HepG2 (cell line): ENCODE measurements around the gene MBTD1. TPM values are rescaled to one million over a fixed set of nuclear protein-coding genes. Genes with fewer than 3 reads are reported as not detected.

Source experiments
- ATAC-seq: fragments of 200-7000 bp; cut with Tn5 transposase; 3 replicates; pipeline ENCODE4 v1.9.1; 2020; ENCODE audit warnings: mild to moderate bottlenecking, moderate library complexity
- BruUV-seq: library from RNA; stranded (reverse); fragments of 400-500 nt; replicated peaks from 2 replicates; lab custom pipeline; 2021; lab: Mats Ljungman, UMichigan
- CTCF ChIA-PET: fragments of 300-600 bp; formaldehyde crosslinking; extraction: SDS; loops from one replicate; lab custom pipeline; 2021; ENCODE audit warnings: low total read pairs, inconsistent platforms, low intra/inter-chr PET ratio; lab: Yijun Ruan, JAX
- POLR2A ChIA-PET: fragments of 350-600 bp; sonication (Branson Sonifier 250); formaldehyde crosslinking; loops from one replicate; lab custom pipeline; 2020; ENCODE audit warnings: antibody characterized with exemption, inconsistent platforms; lab: Yijun Ruan, JAX
- DNase-seq: peaks from one replicate; pipeline ENCODE4 v3.0.0-alpha.2; 2015; ENCODE audit warnings: low spot score
- FAIRE-seq: peaks from 3 replicates; lab custom pipeline; 2011; peaks lifted over from hg19 to GRCh38; lab: Jason Lieb, UNC
- H2AFZ ChIP-seq: one replicate; pipeline ENCODE4 v1.6.1; 2011; ENCODE audit warnings: low read length, inconsistent platforms
- H3K27ac ChIP-seq: fragments of 300-600 bp; 3 replicates; pipeline ENCODE4 v1.8.0; 2011; ENCODE audit warnings: mixed run types, mild to moderate bottlenecking, mixed read lengths, low read length, inconsistent platforms; ENCODE audit not compliant: insufficient read depth; ENCODE audit errors: extremely low read length
- H3K27me3 ChIP-seq, 2 experiments: fragments of 200-600 bp in 1 of 2; 2 replicates in 1 of 2; 3 replicates in 1 of 2; pipeline versions ENCODE4 v1.6.0 to v1.8.0; 2011; ENCODE audit warnings: low read length in 2 of 2, mild to moderate bottlenecking in 2 of 2, moderate library complexity in 2 of 2, inconsistent platforms in 1 of 2; ENCODE audit not compliant: insufficient read depth in 2 of 2, control insufficient read depth in 1 of 2
- H3K36me3 ChIP-seq, 2 experiments: fragments of 200-600 bp in 1 of 2; replicated peaks in 1 of 2; 2 replicates in 1 of 2; 3 replicates in 1 of 2; pipeline versions ENCODE4 v1.5.1 to v1.8.0; 2011; ENCODE audit warnings: low read length in 2 of 2, inconsistent platforms in 1 of 2; ENCODE audit not compliant: insufficient read depth in 2 of 2, control insufficient read depth in 1 of 2
- H3K4me1 ChIP-seq: 2 replicates; pipeline ENCODE4 v1.5.1; 2012; ENCODE audit warnings: low read length, inconsistent platforms; ENCODE audit not compliant: insufficient read depth
- H3K4me2 ChIP-seq: 2 replicates; pipeline ENCODE4 v1.6.0; 2011; ENCODE audit warnings: low read depth, low read length, inconsistent platforms
- H3K4me3 ChIP-seq, 3 experiments: fragments of 200-600 bp in 1 of 3; sonication (generic), shearing (Covaris generic) in 1 of 3; replicated peaks in 1 of 3; 2 replicates each; pipeline ENCODE4 v1.5.1; 2011 to 2016; ENCODE audit warnings: low read length in 3 of 3, inconsistent platforms in 2 of 3, low read depth in 2 of 3, mild to moderate bottlenecking in 2 of 3, control low read depth in 1 of 3, mixed read lengths in 1 of 3; ENCODE audit not compliant: insufficient read depth in 1 of 3
- H3K79me2 ChIP-seq: one replicate; pipeline ENCODE4 v1.6.1; 2011; ENCODE audit warnings: low read length, inconsistent platforms; ENCODE audit not compliant: insufficient read depth
- H3K9ac ChIP-seq: 2 replicates; pipeline ENCODE4 v1.6.0; 2011; ENCODE audit warnings: mild to moderate bottlenecking, low read depth, low read length, inconsistent platforms; ENCODE audit not compliant: insufficient read depth
- H3K9me3 ChIP-seq: 2 replicates; pipeline ENCODE4 v1.5.1; 2012; ENCODE audit warnings: mild to moderate bottlenecking, low read length
- H4K20me1 ChIP-seq: 2 replicates; pipeline ENCODE4 v1.6.0; 2011; ENCODE audit warnings: inconsistent platforms, mild to moderate bottlenecking, low read length, moderate library complexity; ENCODE audit not compliant: insufficient read depth
- ADNP ChIP-seq: sonication (generic); formaldehyde crosslinking; IDR thresholded peaks from 2 replicates; pipeline ENCODE4 v1.4.0; 2020; ENCODE audit warnings: missing genetic modification reagents
- ARID2 ChIP-seq: sonication (generic); formaldehyde crosslinking; IDR thresholded peaks from 2 replicates; pipeline ENCODE4 v1.8.1; 2022; ENCODE audit warnings: mild to moderate bottlenecking, missing genetic modification reagents, borderline replicate concordance
- CCAR2 ChIP-seq: fragments of 200-400 bp; formaldehyde crosslinking; optimal IDR thresholded peaks from 2 replicates; pipeline ENCODE3; 2018; ENCODE audit warnings: low read depth, mild to moderate bottlenecking, low read length, moderate library complexity
- ETV5 ChIP-seq: IDR thresholded peaks from 2 replicates; pipeline ENCODE4 v1.6.1; 2018; ENCODE audit warnings: missing biosample characterization, missing genetic modification reagents, inconsistent platforms, borderline replicate concordance
- GTF2F1 ChIP-seq: fragments of 150-350 bp; IDR thresholded peaks from 2 replicates; pipeline ENCODE4 v1.6.1; 2014; ENCODE audit warnings: low read length
- IRF2 ChIP-seq: IDR thresholded peaks from 2 replicates; pipeline ENCODE4 v1.6.1; 2018; ENCODE audit warnings: missing genetic modification reagents, missing compliant biosample characterization
- KLF11 ChIP-seq: IDR thresholded peaks from 2 replicates; pipeline ENCODE4 v1.6.1; 2016; ENCODE audit warnings: missing compliant biosample characterization
- RARA ChIP-seq: IDR thresholded peaks from 2 replicates; pipeline ENCODE4 v1.6.1; 2016; ENCODE audit warnings: missing genetic modification reagents, missing compliant biosample characterization
- SMC3 ChIP-seq: IDR thresholded peaks from 2 replicates; pipeline ENCODE4 v1.6.1; 2011; ENCODE audit warnings: low read length, improper control_type of control experiment
- SNAPC2 ChIP-seq: sonication (generic); formaldehyde crosslinking; IDR thresholded peaks from 2 replicates; pipeline ENCODE4 v1.8.1; 2022; ENCODE audit warnings: mild to moderate bottlenecking, missing genetic modification reagents
- TRAFD1 ChIP-seq: sonication (generic); formaldehyde crosslinking; IDR thresholded peaks from 2 replicates; pipeline ENCODE4 v1.5.1; 2020; ENCODE audit warnings: missing genetic modification reagents, mild to moderate bottlenecking, borderline replicate concordance
- ZFYVE20 ChIP-seq: sonication (generic); formaldehyde crosslinking; IDR thresholded peaks from 2 replicates; pipeline ENCODE4 v1.8.0; 2023; ENCODE audit warnings: low read depth, mild to moderate bottlenecking, moderate library complexity, missing genetic modification reagents, borderline replicate concordance
- ZNF282 ChIP-seq: fragments of 450-650 bp; IDR thresholded peaks from 2 replicates; pipeline ENCODE4 v1.6.1; 2018; ENCODE audit not compliant: partially characterized antibody
- ZNF292 ChIP-seq: sonication (generic); formaldehyde crosslinking; IDR thresholded peaks from 2 replicates; pipeline ENCODE4 v1.8.1; 2022; ENCODE audit warnings: mild to moderate bottlenecking, low read depth, missing genetic modification reagents, borderline replicate concordance
- ZNF678 ChIP-seq: sonication (generic); formaldehyde crosslinking; IDR thresholded peaks from 2 replicates; pipeline ENCODE4 v1.4.0; 2020; ENCODE audit warnings: mild to moderate bottlenecking, missing genetic modification reagents
- ZNF850 ChIP-seq: sonication (generic); formaldehyde crosslinking; conservative IDR thresholded peaks from 2 replicates; pipeline ENCODE4 v1.9.0; 2021; ENCODE audit warnings: mild to moderate bottlenecking, missing genetic modification reagents
- WGBS: methylation state at CpG from one replicate; pipeline ENCODE4 v1.1.6; 2017; ENCODE audit warnings: low lambda C conversion rate; 5-methylcytosine and 5-hydroxymethylcytosine counted together
- in situ Hi-C: cut with HindIII; loops from 2 replicates; pipeline ENCODE4 v1.10.0; 2017; ENCODE audit warnings: low pct_unique_long_range_greater_than_20kb; ENCODE audit not compliant: extremely low pct_ligation_motif_present
- intact Hi-C: fragments of 100-400 bp; cut with micrococcal nuclease; formaldehyde crosslinking; loops from one replicate; pipeline ENCODE4 v1.10.0; 2022; ENCODE audit not compliant: unreplicated experiment
- polyA plus RNA-seq, 8 experiments: library from polyadenylated mRNA; depleted of rRNA in 3 of 8; stranded (reverse) in 7 of 8; unstranded in 1 of 8; fragments of >200 nt; fragmentation: Illumina TruSeq in 4 of 8; extraction: Trizol in 4 of 8; gene quantifications; 2 replicates each; pipeline versions ENCODE4 v1.2.1 to v1.2.3, GENCODE V29; 2011 to 2016; ENCODE audit warnings: low read depth in 4 of 8, missing spikeins in 1 of 8, mixed read lengths in 1 of 8; ENCODE audit not compliant: insufficient read depth in 1 of 8
- total RNA-seq, 5 experiments: library from RNA; depleted of rRNA; stranded (reverse); fragments of >200 nt; fragmentation: Illumina TruSeq; extraction: Trizol; gene quantifications; 2 replicates each; pipeline ENCODE4 v1.2.3, GENCODE V29; 2016; ENCODE audit warnings: low read depth in 1 of 5
- TF ChIP-seq, protein P1 (sequence below): sonication (generic); formaldehyde crosslinking; conservative IDR thresholded peaks from 2 replicates; pipeline ENCODE4 v1.8.0; 2022; ENCODE audit warnings: low read depth, missing genetic modification reagents
- TF ChIP-seq, protein P2 (sequence below): sonication (generic); formaldehyde crosslinking; IDR thresholded peaks from 2 replicates; pipeline ENCODE4 v1.4.0; 2020; ENCODE audit warnings: mild to moderate bottlenecking, missing genetic modification reagents

The MBTD1 gene
- total and polyA plus RNA-seq, 2 of the 13 experiments (the other 11 are each of a cell fraction or from before 2014, with no cell fraction given): 20.9 TPM

DNA sequence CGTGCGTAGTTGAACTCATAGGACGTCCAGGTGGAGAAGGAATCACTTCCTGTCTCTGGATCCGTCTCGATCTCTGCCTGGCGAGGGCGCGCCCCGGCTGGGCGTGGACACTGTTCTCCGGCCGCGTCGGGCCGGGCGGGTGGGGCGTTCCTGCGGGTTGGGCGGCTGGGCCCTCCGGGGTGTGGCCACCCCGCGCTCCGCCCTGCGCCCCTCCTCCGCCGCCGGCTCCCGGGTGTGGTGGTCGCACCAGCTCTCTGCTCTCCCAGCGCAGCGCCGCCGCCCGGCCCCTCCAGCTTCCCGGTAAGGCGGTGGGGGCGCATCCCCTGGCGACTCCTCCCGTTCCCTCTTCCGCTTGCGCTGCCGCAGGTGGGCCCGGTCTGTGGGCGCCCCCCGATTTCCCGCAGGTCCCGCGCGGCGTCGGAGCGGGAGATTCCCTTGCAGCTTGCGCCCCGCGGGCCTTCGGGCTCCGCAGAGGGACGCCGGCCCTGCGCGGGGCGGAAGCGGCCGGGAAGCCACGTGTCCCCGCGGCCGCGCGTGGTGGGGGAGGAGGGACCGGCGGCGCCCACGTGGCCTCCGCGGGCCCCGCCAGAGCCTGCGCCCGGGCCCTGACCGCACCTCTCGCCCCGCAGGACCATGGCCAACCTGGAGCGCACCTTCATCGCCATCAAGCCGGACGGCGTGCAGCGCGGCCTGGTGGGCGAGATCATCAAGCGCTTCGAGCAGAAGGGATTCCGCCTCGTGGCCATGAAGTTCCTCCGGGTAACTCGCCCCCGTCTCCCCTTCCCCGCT lies 93.5 kb downstream of the MBTD1 start, which contains the start of gene NME2 (continued):
- TF ChIP-seq, protein P1, sequence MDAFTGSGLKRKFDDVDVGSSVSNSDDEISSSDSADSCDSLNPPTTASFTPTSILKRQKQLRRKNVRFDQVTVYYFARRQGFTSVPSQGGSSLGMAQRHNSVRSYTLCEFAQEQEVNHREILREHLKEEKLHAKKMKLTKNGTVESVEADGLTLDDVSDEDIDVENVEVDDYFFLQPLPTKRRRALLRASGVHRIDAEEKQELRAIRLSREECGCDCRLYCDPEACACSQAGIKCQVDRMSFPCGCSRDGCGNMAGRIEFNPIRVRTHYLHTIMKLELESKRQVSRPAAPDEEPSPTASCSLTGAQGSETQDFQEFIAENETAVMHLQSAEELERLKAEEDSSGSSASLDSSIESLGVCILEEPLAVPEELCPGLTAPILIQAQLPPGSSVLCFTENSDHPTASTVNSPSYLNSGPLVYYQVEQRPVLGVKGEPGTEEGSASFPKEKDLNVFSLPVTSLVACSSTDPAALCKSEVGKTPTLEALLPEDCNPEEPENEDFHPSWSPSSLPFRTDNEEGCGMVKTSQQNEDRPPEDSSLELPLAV (CRISPR knock-in tag): no peak
- TF ChIP-seq TRAFD1 (CRISPR knock-in tag): 0 out of 2 replicates have a peak, but pooled peaks have one; percentile 38
- TF ChIP-seq, protein P2, sequence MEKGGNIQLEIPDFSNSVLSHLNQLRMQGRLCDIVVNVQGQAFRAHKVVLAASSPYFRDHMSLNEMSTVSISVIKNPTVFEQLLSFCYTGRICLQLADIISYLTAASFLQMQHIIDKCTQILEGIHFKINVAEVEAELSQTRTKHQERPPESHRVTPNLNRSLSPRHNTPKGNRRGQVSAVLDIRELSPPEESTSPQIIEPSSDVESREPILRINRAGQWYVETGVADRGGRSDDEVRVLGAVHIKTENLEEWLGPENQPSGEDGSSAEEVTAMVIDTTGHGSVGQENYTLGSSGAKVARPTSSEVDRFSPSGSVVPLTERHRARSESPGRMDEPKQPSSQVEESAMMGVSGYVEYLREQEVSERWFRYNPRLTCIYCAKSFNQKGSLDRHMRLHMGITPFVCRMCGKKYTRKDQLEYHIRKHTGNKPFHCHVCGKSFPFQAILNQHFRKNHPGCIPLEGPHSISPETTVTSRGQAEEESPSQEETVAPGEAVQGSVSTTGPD (CRISPR knock-in tag): no peak

GRCh38 chr17:51165680-51166197 lies 94.1 kb downstream of the MBTD1 start:
- ATAC-seq (peak; percentile 55), FAIRE-seq (no peak), DNase-seq (no peak)
- Histone ChIP-seq H3K9me3 (no peaks in the 10 kb centered on the region), H3K27ac (peak overlapping the region; percentile 80), H3K79me2 (peaks cover 17% of the 10 kb centered on the region), H3K27me3 (no peaks in the 10 kb centered on the region), H3K9ac (peak overlapping the region; percentile 89), H3K4me1 (peaks cover 32% of the 10 kb centered on the region), H4K20me1 (no peaks in the 10 kb centered on the region), H3K4me3 (peak overlapping the region; percentile 70 to 96 (median 88)), H3K4me2 (peak overlapping the region; percentile 88), H2AFZ (peak overlapping the region; percentile 85), H3K36me3 (peaks cover 20 to 58% of the 10 kb centered on the region in 2 experiments)
- ChIA-PET CTCF (interaction anchor here (1.2 to 1.6 kb wide), 2 partner anchors 46 to 165 kb away, joined by 3 to 4 read pairs; no protein-coding TSS in a partner anchor), POLR2A (interaction anchor here (0.7 to 5.3 kb wide), 6 partner anchors 11 to 95 kb away, joined by 3 to 43 read pairs (median 4); partner anchors contain the start of gene NME1)
- 8% methylated on average over 21 of the region's 21 CpGs for WGBS
- in situ Hi-C loops (no loop called here), intact Hi-C loops (loop anchor here (2.0 to 5.0 kb wide), 2 partner anchors 95 to 163 kb away; partner anchors contain the start of genes MBTD1 and UTP18)
- BruUV-seq: TSS peak; percentile 67
- TF ChIP-seq CCAR2: peak; percentile 13
- no peak for TF ChIP-seq ZNF850 (CRISPR knock-in tag)
- peak; percentile 77 for TF ChIP-seq RARA (CRISPR knock-in tag)
- no peak for TF ChIP-seq ARID2 (CRISPR knock-in tag)
- TF ChIP-seq ZFYVE20 (CRISPR knock-in tag): no peak
- no peak for TF ChIP-seq SMC3
- no peak for TF ChIP-seq ZNF678
- TF ChIP-seq GTF2F1: no peak
- TF ChIP-seq KLF11 (CRISPR knock-in tag): no peak
- TF ChIP-seq IRF2: no peak
- TF ChIP-seq ADNP (CRISPR knock-in tag): no peak
- no peak for TF ChIP-seq SNAPC2
- no peak for TF ChIP-seq ETV5 (CRISPR knock-in tag)
- peak; percentile 84 for TF ChIP-seq ZNF282
- peak; percentile 31; the same call in 1 of the 2 replicates for TF ChIP-seq ZNF292 (CRISPR knock-in tag)
